ENCODE data around the gene C19orf25.

The C19orf25 gene

GRCh38 chr19:1495051-1495798 is 16.2 kb upstream of the C19orf25 start:
- H3K27me3 ChIP-seq (ENCODE audit: control insufficient read depth, insufficient read depth, low read length) = peaks cover 10% of the 10 kb centered on the region
- H3K36me3 ChIP-seq (ENCODE audit: control insufficient read depth, insufficient read depth, low read length) = no peaks in the 10 kb centered on the region
- H3K9me3 ChIP-seq (ENCODE audit: control insufficient read depth, insufficient read depth, low read length) = no peaks in the 10 kb centered on the region; the same call in 1 of the 2 replicates
- H3K27ac ChIP-seq (ENCODE audit: low read depth, low read length) = no peak overlapping the region
- no peak overlapping the region for H3K9ac ChIP-seq (ENCODE audit: low read depth, low read length)
- no peaks in the 10 kb centered on the region for H3K4me1 ChIP-seq (ENCODE audit: control insufficient read depth, insufficient read depth, low read length)
- H3K4me3 ChIP-seq (ENCODE audit: low read depth, low read length) = no peak overlapping the region

GRCh38 chr19:1494115-1494815 is 15.2 kb upstream of the C19orf25 start:
- Histone ChIP-seq H3K27me3 (ENCODE audit: control insufficient read depth, insufficient read depth, low read length) (peaks cover 10% of the 10 kb centered on the region), H3K36me3 (ENCODE audit: control insufficient read depth, insufficient read depth, low read length) (no peaks in the 10 kb centered on the region), H3K9ac (ENCODE audit: low read depth, low read length) (no peak overlapping the region), H3K9me3 (ENCODE audit: control insufficient read depth, insufficient read depth, low read length) (no peaks in the 10 kb centered on the region), H3K4me3 (ENCODE audit: low read depth, low read length) (no peak overlapping the region), H3K27ac (ENCODE audit: low read depth, low read length) (no peak overlapping the region), H3K4me1 (ENCODE audit: control insufficient read depth, insufficient read depth, low read length) (no peaks in the 10 kb centered on the region)

DNA sequence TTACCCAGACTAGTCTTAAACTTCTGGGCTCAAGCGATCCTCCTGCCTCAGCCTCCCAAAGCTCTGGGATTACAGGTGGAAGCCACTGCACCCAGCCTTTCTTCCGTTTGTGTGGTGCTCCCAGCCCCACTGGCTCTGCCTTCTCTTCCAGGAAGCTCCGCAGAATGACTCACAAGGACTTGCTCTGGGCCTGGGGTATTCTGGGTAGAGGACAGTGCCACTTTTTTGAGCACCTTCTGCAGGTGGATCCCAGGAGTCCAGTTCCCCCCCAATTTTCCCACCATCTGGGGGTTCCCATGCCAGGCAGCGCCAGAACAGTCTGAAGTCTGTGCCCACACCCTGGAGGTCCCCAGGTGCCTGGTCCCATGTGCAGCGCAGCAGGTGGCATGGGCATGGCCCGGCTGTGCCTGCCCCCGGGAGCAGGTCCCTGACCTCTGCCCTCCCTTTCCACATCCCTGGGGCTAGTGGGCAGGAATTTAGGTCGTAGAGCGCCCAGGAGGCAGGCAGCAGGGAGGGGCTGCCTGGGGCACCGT is 13.5 kb upstream of the C19orf25 start:
- Histone ChIP-seq H3K9me3 (ENCODE audit: control insufficient read depth, insufficient read depth, low read length) (no peaks in the 10 kb centered on the region), H3K27ac (ENCODE audit: low read depth, low read length) (no peak overlapping the region), H3K36me3 (ENCODE audit: control insufficient read depth, insufficient read depth, low read length) (no peaks in the 10 kb centered on the region), H3K4me3 (ENCODE audit: low read depth, low read length) (no peak overlapping the region), H3K4me1 (ENCODE audit: control insufficient read depth, insufficient read depth, low read length) (no peaks in the 10 kb centered on the region), H3K27me3 (ENCODE audit: control insufficient read depth, insufficient read depth, low read length) (peaks cover 10% of the 10 kb centered on the region), H3K9ac (ENCODE audit: low read depth, low read length) (no peak overlapping the region)

GRCh38 chr19:1491849-1492170 is 12.8 kb upstream of the C19orf25 start:
- Histone ChIP-seq H3K9ac (ENCODE audit: low read depth, low read length) (no peak overlapping the region), H3K27me3 (ENCODE audit: control insufficient read depth, insufficient read depth, low read length) (peaks cover 10% of the 10 kb centered on the region), H3K4me3 (ENCODE audit: low read depth, low read length) (peak overlapping the region; percentile 72; the same call in 1 of the 2 replicates), H3K4me1 (ENCODE audit: control insufficient read depth, insufficient read depth, low read length) (no peaks in the 10 kb centered on the region), H3K9me3 (ENCODE audit: control insufficient read depth, insufficient read depth, low read length) (no peaks in the 10 kb centered on the region), H3K36me3 (ENCODE audit: control insufficient read depth, insufficient read depth, low read length) (no peaks in the 10 kb centered on the region), H3K27ac (ENCODE audit: low read depth, low read length) (no peak overlapping the region)

DNA sequence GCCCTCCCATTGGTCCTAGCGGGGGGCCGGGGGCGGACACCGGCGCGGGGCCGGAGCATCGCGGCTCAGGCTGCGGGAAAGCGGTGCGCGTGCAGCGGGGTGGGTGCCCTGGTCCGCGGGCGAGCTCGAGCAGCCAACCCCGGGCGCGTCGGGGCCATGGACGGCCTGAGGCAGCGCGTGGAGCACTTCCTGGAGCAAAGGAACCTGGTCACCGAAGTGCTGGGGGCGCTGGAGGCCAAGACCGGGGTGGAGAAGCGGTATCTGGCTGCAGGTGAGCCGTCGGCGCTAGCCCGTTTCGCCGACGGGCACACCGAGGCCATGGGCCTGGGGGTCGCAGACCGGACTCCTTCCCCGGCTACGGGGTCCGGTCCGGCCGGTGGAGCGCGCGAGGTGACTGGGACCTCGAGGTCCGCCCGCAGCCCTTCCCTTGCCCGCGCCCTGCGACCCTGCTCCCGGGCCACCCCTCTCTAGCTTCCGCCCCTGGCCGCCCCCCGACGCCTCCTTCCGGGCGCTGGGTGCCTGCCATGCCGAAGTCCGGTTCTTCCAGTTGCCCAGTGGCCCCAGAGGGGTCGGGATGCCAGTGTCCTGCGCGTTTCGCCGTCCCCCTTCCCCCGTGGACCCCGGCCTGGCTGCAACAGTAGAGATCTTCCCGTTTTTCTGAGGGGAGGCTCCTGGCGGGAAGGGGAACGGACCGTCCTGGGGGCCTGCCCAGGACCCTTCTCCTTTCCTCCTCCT is 12.3 kb upstream of the C19orf25 start, which contains the start of gene REEP6:
REEP6 (plus strand) TSS at position 68 of the 735 bp plus-strand sequence; CDS start at position 157, 89 bp downstream.
- Histone ChIP-seq H3K27me3 (ENCODE audit: control insufficient read depth, insufficient read depth, low read length) (peaks cover 10% of the 10 kb centered on the region), H3K36me3 (ENCODE audit: control insufficient read depth, insufficient read depth, low read length) (no peaks in the 10 kb centered on the region), H3K4me1 (ENCODE audit: control insufficient read depth, insufficient read depth, low read length) (no peaks in the 10 kb centered on the region), H3K4me3 (ENCODE audit: low read depth, low read length) (peak within 1 kb of the TSS; percentile 78), H3K9ac (ENCODE audit: low read depth, low read length) (no peak within 1 kb of the TSS), H3K9me3 (ENCODE audit: control insufficient read depth, insufficient read depth, low read length) (no peaks in the 10 kb centered on the region), H3K27ac (ENCODE audit: low read depth, low read length) (peak within 1 kb of the TSS; percentile 34)

GRCh38 chr19:1490311-1491113 is 11.5 kb upstream of the C19orf25 start, which contains the start of gene PCSK4:
PCSK4 (minus strand) TSS chr19:1490350; CDS start chr19:1490346, 4 bp downstream.
- Histone ChIP-seq H3K4me3 (ENCODE audit: low read depth, low read length) (peak within 1 kb of the TSS; percentile 78), H3K4me1 (ENCODE audit: control insufficient read depth, insufficient read depth, low read length) (no peaks in the 10 kb centered on the region)

GRCh38 chr19:1489463-1490310 is 10.7 kb upstream of the C19orf25 start:
- no peaks in the 10 kb centered on the region for H3K9me3 ChIP-seq (ENCODE audit: control insufficient read depth, insufficient read depth, low read length)
- H3K9ac ChIP-seq (ENCODE audit: low read depth, low read length) = no peak overlapping the region
- H3K4me3 ChIP-seq (ENCODE audit: low read depth, low read length) = peak overlapping the region; percentile 78
- H3K36me3 ChIP-seq (ENCODE audit: control insufficient read depth, insufficient read depth, low read length) = no peaks in the 10 kb centered on the region
- H3K4me1 ChIP-seq (ENCODE audit: control insufficient read depth, insufficient read depth, low read length) = no peaks in the 10 kb centered on the region
- peaks cover 10% of the 10 kb centered on the region for H3K27me3 ChIP-seq (ENCODE audit: control insufficient read depth, insufficient read depth, low read length)
- H3K27ac ChIP-seq (ENCODE audit: low read depth, low read length) = peak overlapping the region; percentile 29

More at GRCh38 chr19:1490311-1491113, 11.5 kb upstream of the C19orf25 start, which contains the start of gene PCSK4:
- H3K27me3 ChIP-seq (ENCODE audit: control insufficient read depth, insufficient read depth, low read length) = peaks cover 10% of the 10 kb centered on the region
- no peak within 1 kb of the TSS for H3K9ac ChIP-seq (ENCODE audit: low read depth, low read length)
- H3K9me3 ChIP-seq (ENCODE audit: control insufficient read depth, insufficient read depth, low read length) = no peaks in the 10 kb centered on the region
- H3K36me3 ChIP-seq (ENCODE audit: control insufficient read depth, insufficient read depth, low read length) = no peaks in the 10 kb centered on the region
- H3K27ac ChIP-seq (ENCODE audit: low read depth, low read length) = peak within 1 kb of the TSS; percentile 34

GRCh38 chr19:1488282-1488601 is 9.2 kb upstream of the C19orf25 start:
- Histone ChIP-seq H3K9ac (ENCODE audit: low read depth, low read length) (no peak overlapping the region), H3K4me1 (ENCODE audit: control insufficient read depth, insufficient read depth, low read length) (no peaks in the 10 kb centered on the region), H3K4me3 (ENCODE audit: low read depth, low read length) (no peak overlapping the region), H3K27me3 (ENCODE audit: control insufficient read depth, insufficient read depth, low read length) (peaks cover 10% of the 10 kb centered on the region), H3K27ac (ENCODE audit: low read depth, low read length) (no peak overlapping the region), H3K36me3 (ENCODE audit: control insufficient read depth, insufficient read depth, low read length) (no peaks in the 10 kb centered on the region), H3K9me3 (ENCODE audit: control insufficient read depth, insufficient read depth, low read length) (no peaks in the 10 kb centered on the region)

GRCh38 chr19:1487576-1488281 is 8.7 kb upstream of the C19orf25 start:
- H3K4me1 ChIP-seq (ENCODE audit: control insufficient read depth, insufficient read depth, low read length) = no peaks in the 10 kb centered on the region
- H3K9me3 ChIP-seq (ENCODE audit: control insufficient read depth, insufficient read depth, low read length) = no peaks in the 10 kb centered on the region
- no peaks in the 10 kb centered on the region for H3K36me3 ChIP-seq (ENCODE audit: control insufficient read depth, insufficient read depth, low read length)
- H3K27ac ChIP-seq (ENCODE audit: low read depth, low read length) = no peak overlapping the region
- no peak overlapping the region for H3K9ac ChIP-seq (ENCODE audit: low read depth, low read length)
- peaks cover 10% of the 10 kb centered on the region for H3K27me3 ChIP-seq (ENCODE audit: control insufficient read depth, insufficient read depth, low read length)
- H3K4me3 ChIP-seq (ENCODE audit: low read depth, low read length) = no peak overlapping the region

Data from HUES48 (cell line).